NCI-H1048 (cell line): ENCODE results near the gene ODAD2.

ENCODE experiments used
- DNase-seq: peaks from one replicate; lab custom pipeline; 2025; lab: John Stamatoyannopoulos, UW

Gene ODAD2

GRCh38 chr10:27838361-27838760, 160.5 kb downstream of the ODAD2 start:
- DNase-seq = no peak

GRCh38 chr10:27834476-27834875, 164.4 kb downstream of the ODAD2 start:
- DNase-seq = no peak

- DNase-seq = no peak
Measured at GRCh38 chr10:27833792-27834191, 165.1 kb downstream of the ODAD2 start.

- no peak for DNase-seq
Measured at GRCh38 chr10:27832826-27833225, 166.1 kb downstream of the ODAD2 start.

- DNase-seq = no peak
Measured at GRCh38 chr10:27826369-27826768, 172.5 kb downstream of the ODAD2 start.

- no peak for DNase-seq
Measured at GRCh38 chr10:27822301-27822700, 176.6 kb downstream of the ODAD2 start.

GRCh38 chr10:27820637-27821036, 178.2 kb downstream of the ODAD2 start:
- no peak for DNase-seq

GRCh38 chr10:27819781-27820531, 178.9 kb downstream of the ODAD2 start:
- DNase-seq = no peak

- no peak for DNase-seq
Measured at GRCh38 chr10:27816320-27816719, 182.6 kb downstream of the ODAD2 start.

- DNase-seq = no peak
Measured at GRCh38 chr10:27815846-27816245, 183.0 kb downstream of the ODAD2 start.

- no peak for DNase-seq
Measured at GRCh38 chr10:27815261-27815660, 183.6 kb downstream of the ODAD2 start.

- no peak for DNase-seq
Measured at GRCh38 chr10:27805180-27805579, 193.7 kb downstream of the ODAD2 start.

GRCh38 chr10:27804136-27804535, 194.7 kb downstream of the ODAD2 start:
- no peak for DNase-seq

GRCh38 chr10:27801171-27801785, 197.6 kb downstream of the ODAD2 start:
- no peak for DNase-seq

GRCh38 chr10:27799046-27799445, 199.8 kb downstream of the ODAD2 start:
- no peak for DNase-seq

GRCh38 chr10:27794157-27794556, 204.7 kb downstream of the ODAD2 start:
- DNase-seq = no peak

GRCh38 chr10:27792216-27792615, 206.7 kb downstream of the ODAD2 start:
- no peak for DNase-seq

- DNase-seq = no peak
Measured at GRCh38 chr10:27784272-27784671, 214.6 kb downstream of the ODAD2 start.

- no peak for DNase-seq
Measured at GRCh38 chr10:27783660-27784059, 215.2 kb downstream of the ODAD2 start.

GRCh38 chr10:27779462-27780015, 219.3 kb downstream of the ODAD2 start:
- no peak for DNase-seq

GRCh38 chr10:27774831-27775230, 224.0 kb downstream of the ODAD2 start:
- no peak for DNase-seq

- no peak for DNase-seq
Measured at GRCh38 chr10:27771231-27771630, 227.6 kb downstream of the ODAD2 start.

GRCh38 chr10:27770181-27770580, 228.7 kb downstream of the ODAD2 start:
- DNase-seq = no peak
